Neural cell (in vitro differentiated cells): Measurements from ENCODE around the gene CD47.

Source experiments
- EZH2 ChIP-seq: fragments of 200-600, 300-800 bp; shearing (Covaris generic), sonication (generic); IDR thresholded peaks from 2 replicates; pipeline ENCODE4 v1.6.1; 2014; ENCODE audit warnings: antibody characterized with exemption, low read length, borderline replicate concordance, mild to moderate bottlenecking; ENCODE audit not compliant: insufficient read depth, poor library complexity, severe bottlenecking
- POLR2AphosphoS5 ChIP-seq: IDR thresholded peaks from 2 replicates; pipeline ENCODE4 v1.6.1; 2012
- TF ChIP-seq, protein P1 (sequence below): fragments of 450-650 bp; IDR thresholded peaks from 2 replicates; pipeline ENCODE4 v1.5.1; 2014; ENCODE audit warnings: antibody characterized with exemption, mild to moderate bottlenecking, moderate library complexity; ENCODE audit not compliant: poor library complexity, severe bottlenecking

GRCh38 chr3:108102420-108103039 is 11.7 kb upstream of the CD47 start:
- TF ChIP-seq EZH2 (no peak), POLR2AphosphoS5 (no peak)
- TF ChIP-seq, protein P1, sequence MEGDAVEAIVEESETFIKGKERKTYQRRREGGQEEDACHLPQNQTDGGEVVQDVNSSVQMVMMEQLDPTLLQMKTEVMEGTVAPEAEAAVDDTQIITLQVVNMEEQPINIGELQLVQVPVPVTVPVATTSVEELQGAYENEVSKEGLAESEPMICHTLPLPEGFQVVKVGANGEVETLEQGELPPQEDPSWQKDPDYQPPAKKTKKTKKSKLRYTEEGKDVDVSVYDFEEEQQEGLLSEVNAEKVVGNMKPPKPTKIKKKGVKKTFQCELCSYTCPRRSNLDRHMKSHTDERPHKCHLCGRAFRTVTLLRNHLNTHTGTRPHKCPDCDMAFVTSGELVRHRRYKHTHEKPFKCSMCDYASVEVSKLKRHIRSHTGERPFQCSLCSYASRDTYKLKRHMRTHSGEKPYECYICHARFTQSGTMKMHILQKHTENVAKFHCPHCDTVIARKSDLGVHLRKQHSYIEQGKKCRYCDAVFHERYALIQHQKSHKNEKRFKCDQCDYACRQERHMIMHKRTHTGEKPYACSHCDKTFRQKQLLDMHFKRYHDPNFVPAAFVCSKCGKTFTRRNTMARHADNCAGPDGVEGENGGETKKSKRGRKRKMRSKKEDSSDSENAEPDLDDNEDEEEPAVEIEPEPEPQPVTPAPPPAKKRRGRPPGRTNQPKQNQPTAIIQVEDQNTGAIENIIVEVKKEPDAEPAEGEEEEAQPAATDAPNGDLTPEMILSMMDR, result no peak
